ENCODE data around the gene HBG2.

The HBG2 gene

GRCh38 chr11:5280582-5281102 is 26.1 kb upstream of the HBG2 start:
- Histone ChIP-seq H3K9ac (ENCODE audit: low read length) (no peak overlapping the region), H3K36me3 (ENCODE audit: control insufficient read depth, insufficient read depth, low read length) (no peaks in the 10 kb centered on the region), H3K4me3 (ENCODE audit: low read depth, low read length) (no peak overlapping the region), H3K4me1 (ENCODE audit: control insufficient read depth, insufficient read depth, low read length) (peaks cover 5% of the 10 kb centered on the region), H3K27me3 (ENCODE audit: control insufficient read depth, insufficient read depth, low read length) (no peaks in the 10 kb centered on the region), H3K9me3 (ENCODE audit: control insufficient read depth, insufficient read depth, low read depth, low read length) (no peaks in the 10 kb centered on the region), H3K27ac (ENCODE audit: low read depth, low read length) (no peak overlapping the region)

DNA sequence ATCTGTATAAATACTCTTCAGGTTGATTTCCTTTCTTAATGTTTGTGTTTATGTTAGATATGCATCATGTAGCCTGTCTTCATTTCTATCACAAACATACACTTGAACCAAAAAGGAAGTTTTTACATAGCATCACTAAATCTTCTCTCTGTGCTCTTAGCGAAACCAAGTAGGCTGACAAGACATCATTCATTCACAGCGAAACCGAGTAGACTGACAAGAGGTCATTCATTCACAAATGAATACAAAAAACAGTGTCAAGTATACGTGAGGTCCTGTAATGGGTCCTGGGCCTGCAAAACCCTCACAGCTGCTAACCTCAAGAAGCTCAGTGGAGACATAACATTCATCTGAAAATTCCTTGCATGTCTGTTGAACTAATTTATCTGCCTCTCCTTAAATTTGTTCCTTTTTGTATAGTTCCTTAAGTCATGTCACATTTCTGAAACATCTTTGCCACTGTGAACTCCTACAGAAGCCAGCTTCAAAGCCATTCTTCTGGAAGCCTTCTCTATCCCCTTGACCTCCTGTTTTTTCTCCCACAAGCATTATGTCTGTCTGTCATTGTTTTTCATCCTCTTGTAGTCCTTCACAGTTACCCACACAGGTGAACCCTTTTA is 25.0 kb upstream of the HBG2 start:
- Histone ChIP-seq H3K4me1 (ENCODE audit: control insufficient read depth, insufficient read depth, low read length) (peaks cover 7% of the 10 kb centered on the region), H3K27me3 (ENCODE audit: control insufficient read depth, insufficient read depth, low read length) (no peaks in the 10 kb centered on the region), H3K9me3 (ENCODE audit: control insufficient read depth, insufficient read depth, low read depth, low read length) (no peaks in the 10 kb centered on the region), H3K36me3 (ENCODE audit: control insufficient read depth, insufficient read depth, low read length) (no peaks in the 10 kb centered on the region), H3K27ac (ENCODE audit: low read depth, low read length) (no peak overlapping the region), H3K9ac (ENCODE audit: low read length) (no peak overlapping the region), H3K4me3 (ENCODE audit: low read depth, low read length) (no peak overlapping the region)

DNA sequence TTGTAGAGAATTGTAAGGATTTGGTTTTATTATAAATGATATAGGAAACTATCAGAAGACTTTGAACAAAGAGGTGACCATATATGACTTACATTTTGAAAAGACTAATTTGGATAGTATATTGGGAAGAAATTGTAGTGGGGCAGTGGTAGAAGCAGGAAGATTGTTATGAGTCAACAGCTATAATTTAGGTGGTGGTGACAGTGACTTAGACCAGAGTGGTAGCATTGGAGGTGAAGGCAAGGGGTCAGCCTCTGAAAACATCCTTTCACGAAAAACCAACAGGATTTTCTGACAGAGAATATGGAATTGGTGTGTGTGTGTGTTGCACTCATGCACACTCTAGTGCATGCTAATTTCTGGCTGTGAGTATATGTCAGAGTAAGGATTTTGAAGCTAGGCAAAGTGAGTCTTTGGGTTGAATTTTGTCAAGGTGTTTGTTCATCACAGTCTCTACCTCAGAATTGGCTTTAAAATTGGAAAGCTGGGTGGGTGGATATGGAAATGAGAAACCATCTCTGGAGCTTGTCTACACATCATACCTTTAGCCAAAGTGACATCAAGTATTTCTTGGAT is 23.3 kb upstream of the HBG2 start:
- Histone ChIP-seq H3K9me3 (ENCODE audit: control insufficient read depth, insufficient read depth, low read depth, low read length) (no peaks in the 10 kb centered on the region), H3K27ac (ENCODE audit: low read depth, low read length) (no peak overlapping the region), H3K4me1 (ENCODE audit: control insufficient read depth, insufficient read depth, low read length) (peaks cover 12% of the 10 kb centered on the region), H3K27me3 (ENCODE audit: control insufficient read depth, insufficient read depth, low read length) (no peaks in the 10 kb centered on the region), H3K9ac (ENCODE audit: low read length) (no peak overlapping the region), H3K36me3 (ENCODE audit: control insufficient read depth, insufficient read depth, low read length) (no peaks in the 10 kb centered on the region), H3K4me3 (ENCODE audit: low read depth, low read length) (no peak overlapping the region)

DNA sequence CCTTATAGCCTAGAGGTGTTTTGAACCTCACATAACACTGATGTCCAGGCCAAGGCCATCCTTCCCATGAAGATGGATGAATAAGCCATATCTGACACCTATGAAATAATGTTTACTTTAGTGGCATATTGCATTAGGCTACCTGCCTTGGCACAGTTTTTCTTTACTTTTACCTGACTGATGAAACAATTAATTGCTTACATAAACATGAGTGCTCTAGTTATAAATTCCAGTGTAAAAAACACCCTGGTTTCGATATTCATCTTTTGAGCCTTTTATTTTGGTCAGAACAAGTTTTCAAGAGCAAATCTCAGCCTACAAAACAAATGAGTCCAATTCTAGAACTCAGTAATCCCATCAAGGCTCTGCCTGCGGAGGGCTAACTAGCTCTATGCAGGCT is 22.1 kb upstream of the HBG2 start:
- Histone ChIP-seq H3K4me3 (ENCODE audit: low read depth, low read length) (no peak overlapping the region), H3K27ac (ENCODE audit: low read depth, low read length) (no peak overlapping the region)

GRCh38 chr11:5275369-5276110 is 21.0 kb upstream of the HBG2 start:
- no peaks in the 10 kb centered on the region for H3K36me3 ChIP-seq (ENCODE audit: control insufficient read depth, insufficient read depth, low read length)
- H3K27me3 ChIP-seq (ENCODE audit: control insufficient read depth, insufficient read depth, low read length): no peaks in the 10 kb centered on the region
- peaks cover 8% of the 10 kb centered on the region; the same call in 1 of the 2 replicates for H3K4me1 ChIP-seq (ENCODE audit: control insufficient read depth, insufficient read depth, low read length)
- H3K9me3 ChIP-seq (ENCODE audit: control insufficient read depth, insufficient read depth, low read depth, low read length): no peaks in the 10 kb centered on the region
- H3K27ac ChIP-seq (ENCODE audit: low read depth, low read length): no peak overlapping the region
- H3K4me3 ChIP-seq (ENCODE audit: low read depth, low read length): no peak overlapping the region
- no peak overlapping the region for H3K9ac ChIP-seq (ENCODE audit: low read length)

More for the DNA sequence above, 22.1 kb upstream of the HBG2 start:
- H3K27me3 ChIP-seq (ENCODE audit: control insufficient read depth, insufficient read depth, low read length): no peaks in the 10 kb centered on the region
- H3K9me3 ChIP-seq (ENCODE audit: control insufficient read depth, insufficient read depth, low read depth, low read length): no peaks in the 10 kb centered on the region
- H3K36me3 ChIP-seq (ENCODE audit: control insufficient read depth, insufficient read depth, low read length): no peaks in the 10 kb centered on the region
- no peak overlapping the region for H3K9ac ChIP-seq (ENCODE audit: low read length)
- peaks cover 12% of the 10 kb centered on the region for H3K4me1 ChIP-seq (ENCODE audit: control insufficient read depth, insufficient read depth, low read length)

- Histone ChIP-seq H3K36me3 (ENCODE audit: control insufficient read depth, insufficient read depth, low read length) (no peaks in the 10 kb centered on the region), H3K4me3 (ENCODE audit: low read depth, low read length) (no peak overlapping the region), H3K27ac (ENCODE audit: low read depth, low read length) (no peak overlapping the region), H3K9ac (ENCODE audit: low read length) (no peak overlapping the region), H3K27me3 (ENCODE audit: control insufficient read depth, insufficient read depth, low read length) (no peaks in the 10 kb centered on the region), H3K9me3 (ENCODE audit: control insufficient read depth, insufficient read depth, low read depth, low read length) (no peaks in the 10 kb centered on the region), H3K4me1 (ENCODE audit: control insufficient read depth, insufficient read depth, low read length) (peaks cover 7% of the 10 kb centered on the region; the same call in 1 of the 2 replicates)
Measured at GRCh38 chr11:5274395-5274794, 19.8 kb upstream of the HBG2 start.

DNA sequence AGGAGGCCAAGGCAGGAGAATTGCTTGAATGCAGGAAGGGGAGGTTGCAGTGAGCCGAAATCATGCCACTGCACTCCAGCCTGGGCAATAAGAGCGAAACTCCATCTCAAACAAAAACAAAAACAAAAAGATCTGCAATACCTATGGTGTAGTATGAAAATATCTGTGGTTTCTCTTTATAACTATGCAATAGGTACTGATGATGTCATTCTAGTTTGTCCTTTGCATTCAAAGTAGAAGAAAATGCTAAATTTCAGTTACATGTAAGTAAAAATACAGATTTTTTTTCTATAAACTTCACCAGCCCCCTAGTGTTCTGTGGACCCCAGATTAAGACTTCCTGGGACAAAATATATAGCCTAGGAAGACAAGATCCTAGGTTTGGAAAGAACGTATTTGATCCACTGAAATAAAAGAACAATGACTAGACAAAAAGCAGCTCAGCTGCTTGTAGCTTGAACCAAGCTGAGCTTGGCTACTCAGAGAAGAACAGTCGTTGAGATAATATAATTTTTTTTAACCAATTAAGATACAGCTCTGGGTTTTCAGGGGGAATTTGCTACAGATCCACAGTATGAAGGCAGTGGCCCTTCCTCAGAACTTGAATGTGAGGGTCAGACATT is 17.9 kb upstream of the HBG2 start:
- Histone ChIP-seq H3K9ac (ENCODE audit: low read length) (no peak overlapping the region), H3K9me3 (ENCODE audit: control insufficient read depth, insufficient read depth, low read depth, low read length) (no peaks in the 10 kb centered on the region), H3K4me3 (ENCODE audit: low read depth, low read length) (no peak overlapping the region), H3K36me3 (ENCODE audit: control insufficient read depth, insufficient read depth, low read length) (no peaks in the 10 kb centered on the region), H3K4me1 (ENCODE audit: control insufficient read depth, insufficient read depth, low read length) (peaks cover 7% of the 10 kb centered on the region; the same call in 1 of the 2 replicates), H3K27ac (ENCODE audit: low read depth, low read length) (no peak overlapping the region), H3K27me3 (ENCODE audit: control insufficient read depth, insufficient read depth, low read length) (no peaks in the 10 kb centered on the region)

GRCh38 chr11:5269715-5270147 is 15.2 kb upstream of the HBG2 start, which contains the start of gene HBE1:
Gene HBE1 (minus strand): TSS chr11:5269945. CDS start chr11:5269890, 55 bp downstream.
- H3K4me1 ChIP-seq (ENCODE audit: control insufficient read depth, insufficient read depth, low read length): peaks cover 6% of the 10 kb centered on the region; the same call in 1 of the 2 replicates
- H3K4me3 ChIP-seq (ENCODE audit: low read depth, low read length): no peak within 1 kb of the TSS
- H3K36me3 ChIP-seq (ENCODE audit: control insufficient read depth, insufficient read depth, low read length): no peaks in the 10 kb centered on the region
- no peak within 1 kb of the TSS for H3K9ac ChIP-seq (ENCODE audit: low read length)
- H3K27ac ChIP-seq (ENCODE audit: low read depth, low read length): no peak within 1 kb of the TSS
- no peaks in the 10 kb centered on the region for H3K27me3 ChIP-seq (ENCODE audit: control insufficient read depth, insufficient read depth, low read length)
- no peaks in the 10 kb centered on the region for H3K9me3 ChIP-seq (ENCODE audit: control insufficient read depth, insufficient read depth, low read depth, low read length)

DNA sequence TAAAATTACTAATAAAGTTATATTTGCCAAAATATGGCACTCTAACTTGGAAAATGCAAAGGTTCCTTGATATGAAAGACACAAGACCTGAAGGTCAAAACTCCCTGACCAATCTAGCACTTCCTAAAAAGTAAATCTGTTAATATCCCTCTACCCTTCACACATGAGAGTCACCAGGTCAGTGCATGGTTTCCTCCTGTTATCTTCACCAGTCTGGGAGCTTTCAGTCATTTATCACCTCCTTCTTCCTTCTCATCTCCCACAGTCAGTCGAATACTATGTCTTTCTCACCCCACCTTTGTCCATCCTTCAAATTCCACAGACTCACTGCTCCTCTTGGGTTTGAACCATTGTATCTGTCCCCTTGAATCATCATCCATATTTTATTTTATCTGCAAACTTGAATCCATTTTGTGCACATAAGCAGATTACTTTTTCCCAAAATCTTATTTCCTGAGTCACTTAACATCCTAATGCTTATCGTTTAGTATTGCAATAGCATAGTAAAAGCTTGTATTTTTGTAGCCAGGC is 12.5 kb upstream of the HBG2 start:
- Histone ChIP-seq H3K9ac (ENCODE audit: low read length) (no peak overlapping the region), H3K27ac (ENCODE audit: low read depth, low read length) (no peak overlapping the region), H3K36me3 (ENCODE audit: control insufficient read depth, insufficient read depth, low read length) (no peaks in the 10 kb centered on the region), H3K27me3 (ENCODE audit: control insufficient read depth, insufficient read depth, low read length) (no peaks in the 10 kb centered on the region), H3K9me3 (ENCODE audit: control insufficient read depth, insufficient read depth, low read depth, low read length) (no peaks in the 10 kb centered on the region), H3K4me1 (ENCODE audit: control insufficient read depth, insufficient read depth, low read length) (no peaks in the 10 kb centered on the region), H3K4me3 (ENCODE audit: low read depth, low read length) (no peak overlapping the region)

DNA sequence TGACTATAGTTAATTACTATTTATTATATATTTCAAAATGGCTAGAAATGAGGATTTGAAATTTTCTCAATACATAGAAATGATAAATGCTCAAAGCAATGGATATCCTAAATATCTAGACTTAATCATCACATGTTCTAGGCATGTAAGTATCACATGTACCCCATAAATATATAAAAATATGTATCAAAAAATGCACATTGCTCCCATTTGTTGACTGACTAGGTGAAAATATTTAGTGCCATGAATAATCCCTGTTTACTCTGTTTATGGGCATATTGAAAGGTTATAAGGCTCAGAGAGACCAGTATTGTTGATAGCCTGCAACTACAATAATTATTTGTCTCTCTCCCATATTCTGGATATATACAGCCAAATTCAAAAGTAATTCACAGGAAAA is 12.0 kb upstream of the HBG2 start:
- Histone ChIP-seq H3K36me3 (ENCODE audit: control insufficient read depth, insufficient read depth, low read length) (no peaks in the 10 kb centered on the region), H3K27ac (ENCODE audit: low read depth, low read length) (no peak overlapping the region), H3K4me3 (ENCODE audit: low read depth, low read length) (no peak overlapping the region), H3K4me1 (ENCODE audit: control insufficient read depth, insufficient read depth, low read length) (no peaks in the 10 kb centered on the region), H3K27me3 (ENCODE audit: control insufficient read depth, insufficient read depth, low read length) (no peaks in the 10 kb centered on the region), H3K9me3 (ENCODE audit: control insufficient read depth, insufficient read depth, low read depth, low read length) (no peaks in the 10 kb centered on the region), H3K9ac (ENCODE audit: low read length) (no peak overlapping the region)
